Activated naive CD8-positive, alpha-beta T cell treated with anti-CD3 and anti-CD28 coated beads, Interleukin-2, amount 10 ng/mL, durations not matched to agents 7 days and 5 days (primary cell): ENCODE results near the gene NRXN3. TPM values are rescaled to one million over a fixed set of nuclear protein-coding genes. Genes with fewer than 3 reads are reported as not detected.

Experiments used
- ATAC-seq: fragments of 150-1000 bp; cut with Tn5 transposase; one replicate; pipeline ENCODE4 v1.10.0; 2021; ENCODE audit warnings: low read depth, moderate library complexity
- POLR2A ChIA-PET: fragments of 350-600 bp; sonication (Branson Sonifier 250); formaldehyde crosslinking; loops from one replicate; lab custom pipeline; 2021; ENCODE audit warnings: antibody characterized with exemption; lab: Charles Lee
- DNase-seq: peaks from one replicate; pipeline ENCODE4 v3.0.0; 2021
- H3K27ac Mint-ChIP-seq: one replicate; pipeline ENCODE4 v1.8.0; 2022; ENCODE audit warnings: mild to moderate bottlenecking, mixed read lengths
- H3K27me3 Mint-ChIP-seq: one replicate; pipeline ENCODE4 v1.8.0; 2022; ENCODE audit warnings: mild to moderate bottlenecking, moderate library complexity, mixed read lengths
- H3K36me3 Mint-ChIP-seq: one replicate; pipeline ENCODE4 v1.8.0; 2021; ENCODE audit warnings: mild to moderate bottlenecking, mixed read lengths
- H3K4me1 Mint-ChIP-seq: one replicate; pipeline ENCODE4 v1.8.0; 2021; ENCODE audit warnings: mixed read lengths
- H3K4me3 Mint-ChIP-seq: one replicate; pipeline ENCODE4 v1.8.0; 2022; ENCODE audit warnings: mild to moderate bottlenecking, moderate library complexity, mixed read lengths
- H3K9me3 Mint-ChIP-seq: one replicate; pipeline ENCODE4 v1.8.0; 2021; ENCODE audit warnings: mixed read lengths
- total RNA-seq, 2 experiments: library from RNA; stranded (reverse); gene quantifications; one replicate each; pipeline ENCODE4 v1.2.3, GENCODE V29; 2021

NRXN3 gene
- total RNA-seq, 2 experiments from 2014 or later, result not detected

- ATAC-seq, result no peak
- Mint-ChIP-seq H3K36me3 (no peaks in the 10 kb centered on the region), H3K27ac (no peak overlapping the region), H3K27me3 (peaks cover 3% of the 10 kb centered on the region), H3K4me1 (no peaks in the 10 kb centered on the region), H3K4me3 (no peak overlapping the region), H3K9me3 (no peaks in the 10 kb centered on the region)
- no peak for DNase-seq
- POLR2A ChIA-PET, result no interaction called here
These were observed 16.1 kb downstream of the NRXN3 start for GRCh38 chr14:78186277-78186676.

GRCh38 chr14:78188882-78189281 lies 18.7 kb downstream of the NRXN3 start:
- Mint-ChIP-seq H3K9me3 (no peaks in the 10 kb centered on the region), H3K36me3 (no peaks in the 10 kb centered on the region), H3K27me3 (no peaks in the 10 kb centered on the region), H3K27ac (no peak overlapping the region), H3K4me1 (no peaks in the 10 kb centered on the region), H3K4me3 (no peak overlapping the region)
- DNase-seq (no peak), ATAC-seq (no peak)
- POLR2A ChIA-PET, result no interaction called here

GRCh38 chr14:78195431-78195830 lies 25.3 kb downstream of the NRXN3 start:
- ATAC-seq (no peak), DNase-seq (no peak)
- Mint-ChIP-seq H3K27ac (no peak overlapping the region), H3K4me3 (no peak overlapping the region), H3K4me1 (no peaks in the 10 kb centered on the region), H3K9me3 (peaks cover 2% of the 10 kb centered on the region), H3K36me3 (no peaks in the 10 kb centered on the region), H3K27me3 (peaks cover 2% of the 10 kb centered on the region)
- POLR2A ChIA-PET, result no interaction called here

GRCh38 chr14:78196323-78196722 lies 26.1 kb downstream of the NRXN3 start:
- DNase-seq, result no peak
- no peak overlapping the region for H3K4me3 Mint-ChIP-seq
- peaks cover 2% of the 10 kb centered on the region for H3K27me3 Mint-ChIP-seq
- POLR2A ChIA-PET, result no interaction called here
- H3K36me3 Mint-ChIP-seq, result no peaks in the 10 kb centered on the region
- H3K4me1 Mint-ChIP-seq, result peaks cover 1% of the 10 kb centered on the region
- no peak overlapping the region for H3K27ac Mint-ChIP-seq
- H3K9me3 Mint-ChIP-seq, result peaks cover 2% of the 10 kb centered on the region
- no peak for ATAC-seq

GRCh38 chr14:78197051-78197450 lies 26.9 kb downstream of the NRXN3 start:
- Mint-ChIP-seq H3K4me1 (peaks cover 9% of the 10 kb centered on the region), H3K9me3 (peaks cover 2% of the 10 kb centered on the region), H3K36me3 (no peaks in the 10 kb centered on the region), H3K27me3 (peaks cover 2% of the 10 kb centered on the region), H3K4me3 (no peak overlapping the region), H3K27ac (no peak overlapping the region)
- ATAC-seq (no peak), DNase-seq (no peak)
- POLR2A ChIA-PET, result no interaction called here

GRCh38 chr14:78202163-78202562 lies 32.0 kb downstream of the NRXN3 start:
- ATAC-seq (peak; percentile 30), DNase-seq (no peak)
- POLR2A ChIA-PET, result no interaction called here
- Mint-ChIP-seq H3K9me3 (peaks cover 2% of the 10 kb centered on the region), H3K4me1 (peaks cover 21% of the 10 kb centered on the region), H3K27me3 (peaks cover 2% of the 10 kb centered on the region), H3K27ac (peak overlapping the region; percentile 67), H3K4me3 (peak overlapping the region; percentile 43), H3K36me3 (peaks cover 2% of the 10 kb centered on the region)

GRCh38 chr14:78202976-78203375 lies 32.8 kb downstream of the NRXN3 start:
- H3K27me3 Mint-ChIP-seq, result peaks cover 2% of the 10 kb centered on the region
- POLR2A ChIA-PET, result no interaction called here
- H3K4me3 Mint-ChIP-seq, result no peak overlapping the region
- peaks cover 2% of the 10 kb centered on the region for H3K9me3 Mint-ChIP-seq
- H3K36me3 Mint-ChIP-seq, result peaks cover 2% of the 10 kb centered on the region
- ATAC-seq, result no peak
- DNase-seq, result no peak
- H3K4me1 Mint-ChIP-seq, result peaks cover 21% of the 10 kb centered on the region
- no peak overlapping the region for H3K27ac Mint-ChIP-seq

- Mint-ChIP-seq H3K4me3 (no peak overlapping the region), H3K36me3 (peaks cover 2% of the 10 kb centered on the region), H3K27me3 (peaks cover 2% of the 10 kb centered on the region), H3K27ac (no peak overlapping the region), H3K9me3 (peaks cover 4% of the 10 kb centered on the region), H3K4me1 (peaks cover 9% of the 10 kb centered on the region)
- ATAC-seq, result no peak
- no peak for DNase-seq
- POLR2A ChIA-PET, result no interaction called here
These were observed 37.2 kb downstream of the NRXN3 start for GRCh38 chr14:78207414-78207813.

- H3K4me1 Mint-ChIP-seq, result no peaks in the 10 kb centered on the region
- POLR2A ChIA-PET, result no interaction called here
These were observed 50.1 kb downstream of the NRXN3 start for GRCh38 chr14:78220273-78220672.

GRCh38 chr14:78222746-78223145 lies 52.6 kb downstream of the NRXN3 start:
- POLR2A ChIA-PET, result no interaction called here
- no peak overlapping the region for H3K4me3 Mint-ChIP-seq
- H3K27ac Mint-ChIP-seq, result no peak overlapping the region
- no peaks in the 10 kb centered on the region for H3K27me3 Mint-ChIP-seq
- no peaks in the 10 kb centered on the region for H3K36me3 Mint-ChIP-seq
- no peaks in the 10 kb centered on the region for H3K4me1 Mint-ChIP-seq
- ATAC-seq (no peak), DNase-seq (no peak)
- H3K9me3 Mint-ChIP-seq, result peaks cover 3% of the 10 kb centered on the region

More at GRCh38 chr14:78220273-78220672, 50.1 kb downstream of the NRXN3 start:
- DNase-seq (no peak), ATAC-seq (no peak)
- H3K36me3 Mint-ChIP-seq, result no peaks in the 10 kb centered on the region
- no peaks in the 10 kb centered on the region for H3K27me3 Mint-ChIP-seq
- no peak overlapping the region for H3K27ac Mint-ChIP-seq
- no peaks in the 10 kb centered on the region for H3K9me3 Mint-ChIP-seq
- H3K4me3 Mint-ChIP-seq, result no peak overlapping the region

- Mint-ChIP-seq H3K36me3 (no peaks in the 10 kb centered on the region), H3K4me1 (no peaks in the 10 kb centered on the region), H3K4me3 (no peak overlapping the region), H3K27me3 (no peaks in the 10 kb centered on the region), H3K27ac (no peak overlapping the region), H3K9me3 (peaks cover 3% of the 10 kb centered on the region)
- ATAC-seq, result no peak
- POLR2A ChIA-PET, result interaction anchor here (0.7 kb wide), 1 partner anchor 580 kb away, joined by 3 read pairs; no protein-coding TSS in a partner anchor
- no peak for DNase-seq
These were observed 57.3 kb downstream of the NRXN3 start for GRCh38 chr14:78227248-78228077.

- Mint-ChIP-seq H3K9me3 (peaks cover 3% of the 10 kb centered on the region), H3K4me3 (no peak overlapping the region), H3K27ac (no peak overlapping the region), H3K36me3 (no peaks in the 10 kb centered on the region), H3K4me1 (no peaks in the 10 kb centered on the region), H3K27me3 (no peaks in the 10 kb centered on the region)
- POLR2A ChIA-PET, result no interaction called here
- DNase-seq (no peak), ATAC-seq (no peak)
These were observed 58.6 kb downstream of the NRXN3 start for GRCh38 chr14:78228702-78229327.

- no peak overlapping the region for H3K27ac Mint-ChIP-seq
- no peaks in the 10 kb centered on the region for H3K9me3 Mint-ChIP-seq
- ATAC-seq, result no peak
- H3K4me1 Mint-ChIP-seq, result no peaks in the 10 kb centered on the region
- H3K4me3 Mint-ChIP-seq, result no peak overlapping the region
- no peak for DNase-seq
- H3K27me3 Mint-ChIP-seq, result no peaks in the 10 kb centered on the region
- POLR2A ChIA-PET, result no interaction called here
- H3K36me3 Mint-ChIP-seq, result no peaks in the 10 kb centered on the region
These were observed 62.2 kb downstream of the NRXN3 start for GRCh38 chr14:78232231-78233000.
